ENCODE results near the gene SPATA19.

DNA sequence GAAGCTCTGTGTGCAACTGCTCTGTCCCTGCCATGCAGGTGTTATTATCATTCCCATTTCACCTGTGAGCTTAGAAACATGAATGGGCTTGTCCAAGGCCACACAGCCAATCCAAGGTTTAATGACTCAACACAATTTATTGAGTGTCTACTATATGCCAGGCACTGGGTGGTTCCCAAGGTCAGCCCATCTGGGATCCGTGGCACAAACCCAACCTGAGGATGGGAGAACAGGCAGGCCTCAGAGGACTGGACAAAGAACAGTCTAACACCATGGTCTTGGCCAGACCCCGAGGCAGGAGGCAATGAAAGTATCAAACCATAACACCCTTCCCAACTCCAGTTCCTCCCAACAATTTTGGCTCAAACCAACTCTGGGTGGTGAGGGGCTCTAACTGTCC, 15.7 kb downstream of the SPATA19 start:
- no peak for TF ChIP-seq GATA3 (IDR thresholded peaks at IDR 0.05; ENCODE audit: low read depth, low read length)
- no peak for TF ChIP-seq GATA2 (IDR thresholded peaks at IDR 0.05; ENCODE audit: low read depth, low read length)
